Left forelimb (tissue), 1 donor: Measurements from ENCODE around the gene POLR3E.

Experiments used
- DNase-seq: peaks from one replicate; pipeline ENCODE4 v3.0.0-alpha.2; 2018; ENCODE audit warnings: low spot score

The POLR3E gene

DNA sequence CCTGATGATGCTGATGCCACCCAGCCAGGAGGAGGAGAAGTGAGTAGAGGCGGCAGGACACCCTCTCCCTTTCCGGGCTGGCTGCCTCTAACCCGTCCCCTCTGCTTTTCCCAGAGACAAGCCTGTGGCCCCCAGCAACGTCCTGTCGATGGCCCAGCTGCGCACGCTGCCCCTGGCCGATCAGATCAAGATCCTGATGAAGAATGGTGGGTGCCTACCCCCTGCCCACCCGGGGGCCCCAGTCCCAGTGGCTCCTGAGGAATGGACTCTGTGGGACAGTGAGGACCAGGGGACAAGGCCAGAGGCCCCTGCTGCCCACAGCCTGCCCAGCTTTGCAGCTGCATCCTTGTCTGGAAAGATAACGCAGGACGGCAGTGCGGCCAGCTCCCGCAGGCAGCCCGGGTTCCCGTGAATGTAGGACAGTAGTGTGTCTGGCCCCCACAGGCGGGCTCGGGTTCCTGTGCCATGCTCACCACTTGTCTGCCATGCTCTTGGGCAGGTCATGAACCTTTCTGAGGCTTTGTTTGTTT is 19.9 kb downstream of the POLR3E start:
- DNase-seq = no peak

DNA sequence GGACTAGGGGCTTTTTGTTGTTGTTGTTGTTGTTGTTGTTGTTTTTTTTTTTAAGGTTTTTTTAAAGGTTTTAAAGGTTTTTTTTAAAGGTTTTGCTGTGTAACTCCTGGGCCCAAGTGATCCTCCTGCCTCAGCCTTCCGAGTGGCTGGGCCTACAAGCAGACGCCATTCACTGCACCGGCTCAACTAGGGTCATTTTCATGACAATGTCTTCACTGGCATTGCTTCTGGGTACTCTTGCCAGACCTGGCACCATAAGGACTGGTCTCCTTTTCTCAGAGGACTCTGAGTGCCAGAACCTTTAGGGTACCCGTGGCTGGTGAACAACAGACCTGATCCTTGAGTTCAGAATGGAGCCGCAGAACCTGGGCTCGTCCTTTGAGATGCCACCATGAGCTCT is 20.4 kb downstream of the POLR3E start:
- no peak for DNase-seq

DNA sequence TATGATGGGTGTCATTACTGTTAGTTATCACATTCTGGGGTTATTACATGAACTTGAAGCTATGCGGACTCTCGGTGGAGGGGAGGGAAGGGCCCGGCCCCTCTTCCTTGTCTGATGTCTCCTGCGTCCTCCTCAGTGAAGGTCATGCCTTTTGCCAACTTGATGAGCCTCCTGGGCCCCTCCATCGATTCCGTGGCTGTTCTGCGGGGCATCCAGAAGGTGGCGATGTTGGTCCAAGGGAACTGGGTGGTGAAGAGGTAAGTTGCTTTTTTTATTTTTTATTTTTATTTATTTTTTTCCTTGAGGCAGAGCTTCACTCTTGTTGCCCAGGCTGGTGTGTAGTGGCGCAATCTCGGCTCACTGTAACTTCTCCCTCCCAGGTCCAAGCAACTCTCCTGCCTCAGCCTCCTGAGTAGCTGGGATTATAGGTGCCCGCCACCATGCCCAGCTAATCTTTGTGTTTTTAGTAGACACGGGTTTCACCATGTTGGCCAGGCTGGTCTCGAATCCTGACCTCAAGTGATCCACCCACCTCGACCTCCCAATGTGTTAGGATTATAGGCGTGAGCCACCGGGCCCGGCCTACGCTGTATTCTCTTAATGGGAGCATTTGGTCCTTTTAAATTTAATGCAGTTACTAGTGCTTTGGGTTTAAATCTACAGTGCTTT is 21.6 kb downstream of the POLR3E start:
- peak; percentile 15 for DNase-seq

DNA sequence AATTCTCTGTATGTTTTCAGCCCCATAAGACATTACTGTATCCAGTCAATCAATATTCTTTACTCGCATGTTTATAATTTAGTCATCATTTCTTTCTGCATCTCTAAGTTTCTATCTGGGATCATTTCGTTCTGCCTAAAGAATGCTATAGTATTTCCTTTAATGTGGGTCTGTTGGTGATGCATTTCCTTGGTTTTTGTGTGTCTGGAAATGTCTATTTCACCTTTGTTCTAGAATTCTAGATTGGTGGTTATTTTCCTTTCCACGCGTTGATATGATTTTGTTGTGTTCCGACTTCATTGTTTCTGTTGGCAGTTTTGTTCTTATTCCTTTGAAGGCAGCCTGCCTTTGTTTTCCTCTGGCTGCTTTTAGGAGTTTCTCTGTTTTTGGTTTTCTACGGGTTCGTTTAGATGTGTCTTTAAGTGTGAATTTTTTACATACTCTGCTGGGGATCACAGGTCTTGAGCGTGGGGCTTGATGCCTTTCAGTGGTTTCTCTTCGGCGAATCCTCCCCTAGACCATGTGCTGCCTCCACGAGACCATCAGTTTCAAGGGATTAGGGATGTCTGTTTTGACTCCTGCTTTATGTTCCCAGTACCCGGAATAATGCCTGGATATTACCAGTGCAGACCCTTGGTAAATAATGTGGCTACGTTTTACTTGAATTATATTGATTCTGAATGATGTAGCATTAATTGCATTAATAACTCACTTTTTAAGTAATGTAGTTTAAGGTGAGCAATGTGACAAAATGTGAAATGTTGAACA is 23.5 kb downstream of the POLR3E start:
- DNase-seq = peak; percentile 28

DNA sequence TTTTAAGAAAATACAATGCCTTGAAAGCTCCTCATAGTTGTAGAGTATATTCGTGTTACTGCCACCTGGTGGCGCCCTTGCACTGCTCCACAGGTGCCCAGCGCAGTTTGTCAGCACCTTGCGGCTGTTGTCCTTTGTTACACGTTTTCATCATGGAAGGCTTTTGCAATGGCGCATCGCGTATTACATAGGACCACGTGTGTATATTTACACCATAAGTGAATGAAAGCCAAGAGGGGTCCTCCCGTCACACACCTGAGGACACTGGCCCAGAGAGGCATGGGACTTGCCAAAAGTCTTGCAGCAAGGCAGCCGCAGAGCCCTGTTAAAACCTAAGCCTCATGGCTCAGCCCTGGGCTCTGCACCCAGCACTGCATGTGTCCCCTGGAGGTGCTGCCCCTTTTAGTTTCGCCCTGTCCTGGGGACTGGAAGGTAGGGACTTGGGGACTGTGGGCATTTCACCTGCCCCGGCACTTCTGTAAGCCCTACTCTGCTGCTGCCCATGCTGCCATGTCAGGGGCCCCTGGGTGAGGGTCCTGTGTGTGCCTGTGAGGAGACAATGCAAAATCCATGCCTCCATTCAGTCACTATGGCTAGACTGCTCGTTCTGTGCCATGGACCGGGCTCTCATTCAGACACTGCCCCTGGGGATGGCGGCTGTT is 24.3 kb downstream of the POLR3E start:
- DNase-seq = peak; percentile 71

DNA sequence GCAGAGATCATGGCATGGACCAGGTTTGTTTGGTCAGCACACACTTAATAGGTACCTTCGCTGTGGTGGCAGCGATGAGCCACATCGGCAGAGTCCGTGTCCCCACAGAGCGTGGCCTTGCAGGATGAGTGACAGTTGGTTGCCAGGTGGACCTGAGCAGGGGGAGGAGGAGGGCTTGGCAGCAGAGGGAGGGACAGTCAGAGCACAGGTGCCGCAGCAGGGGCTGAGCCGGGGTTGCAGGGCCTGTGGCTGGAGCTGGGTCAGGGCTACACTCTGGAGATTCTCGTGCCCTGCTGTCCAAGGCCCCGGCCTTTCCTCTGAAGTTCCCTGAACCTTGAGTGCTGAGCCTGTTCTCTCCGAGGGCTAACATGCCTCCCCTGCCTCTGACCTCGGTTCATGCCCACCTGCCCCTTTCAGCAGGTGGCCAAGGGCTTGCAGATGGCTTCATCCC is 24.8 kb downstream of the POLR3E start:
- DNase-seq = peak; percentile 63

DNA sequence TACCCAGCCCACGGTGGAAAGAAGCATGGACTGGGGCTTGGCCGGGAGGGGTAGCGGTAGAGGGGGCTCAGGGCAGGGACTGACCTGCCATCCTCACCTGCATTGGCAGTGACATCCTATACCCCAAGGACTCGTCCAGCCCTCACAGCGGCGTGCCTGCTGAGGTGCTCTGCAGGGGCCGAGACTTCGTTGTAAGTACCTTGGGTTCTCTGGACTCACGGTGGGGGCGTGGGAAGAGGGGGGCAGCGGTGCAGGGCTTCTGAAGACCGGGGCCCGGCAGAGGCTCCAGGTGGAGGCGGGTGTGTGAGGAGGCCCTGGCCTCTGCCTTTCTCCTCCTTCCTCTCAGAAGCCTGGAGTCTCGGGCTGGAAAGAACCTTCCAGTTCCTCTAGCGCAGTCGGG is 25.5 kb downstream of the POLR3E start:
- peak; percentile 47 for DNase-seq

DNA sequence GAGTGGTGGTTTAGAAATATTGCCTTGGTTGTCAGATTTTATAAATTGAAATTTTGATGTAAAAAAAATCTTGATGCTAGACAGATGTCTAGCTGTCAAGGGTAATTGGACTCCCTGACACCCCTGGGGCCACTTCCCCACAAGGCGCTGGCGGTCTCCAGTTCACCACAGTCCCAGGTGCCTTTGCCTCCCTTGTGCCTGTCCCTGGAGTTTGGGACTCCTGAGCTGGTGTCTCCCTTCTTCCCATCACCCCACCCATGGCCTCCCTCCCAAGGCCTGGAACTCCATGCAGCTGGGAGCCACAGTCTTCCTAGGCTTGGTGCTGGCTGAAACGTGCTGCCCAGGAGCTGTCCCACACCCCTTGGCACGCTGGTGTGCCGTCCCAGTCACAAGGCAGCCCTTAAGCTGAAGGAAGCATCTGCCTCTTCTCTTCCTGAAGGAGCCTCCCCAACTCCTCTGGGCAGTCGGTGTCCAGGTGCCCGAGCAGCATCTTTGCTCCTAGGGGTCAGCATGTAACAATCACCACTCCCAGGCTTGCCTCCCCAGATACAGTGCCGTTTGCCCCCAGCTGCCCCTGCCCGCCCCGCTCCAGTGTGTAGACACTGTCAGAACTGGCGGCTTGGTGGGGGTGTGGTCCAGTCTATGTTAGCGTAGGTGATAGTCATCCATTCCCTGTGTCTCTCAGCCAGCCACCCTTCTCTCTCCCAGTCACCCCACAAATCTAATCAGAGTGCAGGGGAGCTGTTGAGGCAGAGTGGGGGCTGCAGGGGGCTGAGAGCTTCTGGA is 26.2 kb downstream of the POLR3E start:
- DNase-seq = peak; percentile 55

DNA sequence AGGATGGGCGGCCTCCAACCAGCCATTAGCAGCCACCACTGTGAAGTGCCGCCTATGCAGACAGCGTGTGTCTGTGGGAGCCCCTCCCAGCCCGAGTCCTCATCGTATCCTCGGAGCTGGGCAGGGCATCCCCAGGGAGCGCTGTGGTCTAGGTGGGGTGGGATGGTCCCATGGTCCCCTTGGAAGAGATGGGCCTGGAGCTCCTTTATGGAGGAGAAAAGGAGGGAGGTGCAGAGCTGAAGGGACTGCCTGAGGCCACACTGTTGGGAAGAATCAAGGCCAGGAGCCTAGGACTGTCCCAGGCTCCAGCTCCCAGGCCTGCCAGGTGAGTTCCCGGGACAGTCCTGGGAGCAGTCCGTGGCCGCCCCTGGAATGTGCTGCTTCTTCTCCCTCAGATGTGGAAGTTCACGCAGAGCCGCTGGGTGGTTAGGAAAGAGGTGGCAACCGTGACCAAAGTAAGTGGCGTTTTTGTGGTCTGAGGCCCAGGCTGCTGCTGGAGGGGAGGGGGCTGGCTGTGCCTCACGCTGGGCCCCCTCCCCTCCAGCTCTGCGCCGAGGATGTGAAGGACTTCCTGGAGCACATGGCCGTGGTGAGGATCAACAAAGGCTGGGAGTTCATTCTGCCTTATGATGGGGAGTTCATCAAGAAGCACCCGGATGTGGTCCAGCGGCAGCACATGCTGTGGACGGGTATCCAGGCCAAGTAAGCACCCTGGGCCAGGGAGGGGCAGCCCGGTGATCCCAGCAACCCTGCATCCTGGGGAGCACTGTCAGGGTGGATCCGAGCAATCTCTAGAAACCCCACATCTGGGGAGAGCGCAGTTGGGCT is 27.0 kb downstream of the POLR3E start:
- DNase-seq = peak; percentile 59

DNA sequence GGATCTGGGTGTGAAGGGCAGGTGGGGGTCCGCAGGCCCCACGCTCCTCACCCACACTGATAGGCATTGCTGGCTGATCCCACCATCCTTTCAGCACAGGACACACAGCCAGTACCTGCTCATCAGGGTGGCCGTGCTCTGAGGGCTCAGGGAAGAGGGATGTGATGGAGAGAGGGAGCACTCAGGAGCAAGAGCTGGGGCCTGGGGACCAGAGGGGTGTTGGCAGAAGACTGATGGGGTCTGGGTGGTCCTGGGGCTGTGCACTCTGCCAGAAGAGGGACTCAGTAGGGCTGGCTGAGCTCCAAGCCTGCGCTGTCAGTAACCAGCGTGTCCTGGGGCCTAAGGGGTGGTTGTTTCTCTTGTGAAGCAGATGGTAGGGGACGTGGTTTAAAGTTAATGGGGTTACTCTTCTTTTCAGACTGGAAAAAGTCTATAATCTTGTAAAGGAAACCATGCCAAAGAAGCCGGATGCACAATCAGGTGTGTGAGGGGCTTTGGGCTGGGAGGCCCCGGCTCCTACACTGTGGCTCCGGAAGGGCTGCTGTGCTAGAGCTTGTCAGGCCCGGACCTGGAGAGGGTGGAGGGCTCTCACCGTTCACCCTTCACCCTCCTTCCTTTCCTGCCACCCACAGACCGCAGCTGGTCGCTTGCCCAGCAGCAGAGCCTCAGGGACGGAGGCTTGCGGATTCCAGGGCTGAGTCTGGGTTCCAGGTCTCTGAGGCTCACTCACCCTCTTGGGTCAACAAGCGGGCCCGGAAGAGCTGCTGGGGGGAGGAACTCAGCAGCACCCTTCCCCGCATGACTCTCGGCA is 27.8 kb downstream of the POLR3E start:
- DNase-seq = peak; percentile 42

DNA sequence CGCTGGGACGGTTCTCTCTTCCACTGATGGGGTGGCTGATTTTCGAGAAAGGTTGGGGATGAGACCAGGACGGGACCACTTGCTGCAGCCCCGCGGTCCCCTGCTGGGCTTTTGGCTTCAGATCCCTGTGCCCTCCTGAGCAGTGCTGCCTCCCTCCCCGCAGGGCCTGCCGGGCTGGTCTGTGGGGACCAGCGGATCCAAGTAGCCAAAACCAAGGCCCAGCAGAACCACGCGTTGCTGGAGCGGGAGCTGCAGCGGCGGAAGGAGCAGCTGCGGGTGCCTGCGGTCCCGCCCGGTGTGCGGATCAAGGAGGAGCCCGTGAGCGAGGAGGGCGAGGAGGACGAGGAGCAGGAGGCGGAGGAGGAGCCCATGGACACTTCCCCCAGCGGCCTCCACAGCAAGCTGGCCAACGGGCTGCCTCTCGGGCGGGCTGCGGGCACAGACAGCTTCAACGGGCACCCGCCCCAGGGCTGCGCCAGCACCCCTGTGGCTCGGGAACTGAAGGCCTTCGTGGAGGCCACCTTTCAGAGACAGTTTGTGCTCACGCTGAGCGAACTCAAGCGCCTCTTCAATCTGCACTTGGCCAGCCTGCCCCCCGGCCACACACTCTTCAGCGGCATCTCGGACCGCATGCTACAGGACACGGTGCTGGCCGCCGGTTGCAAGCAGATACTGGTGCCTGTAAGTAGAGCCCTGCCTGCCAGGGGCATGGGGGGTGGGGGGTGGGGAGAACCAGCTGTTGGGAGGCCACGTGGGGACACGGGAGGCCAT is 28.6 kb downstream of the POLR3E start:
- DNase-seq = peak; percentile 46

DNA sequence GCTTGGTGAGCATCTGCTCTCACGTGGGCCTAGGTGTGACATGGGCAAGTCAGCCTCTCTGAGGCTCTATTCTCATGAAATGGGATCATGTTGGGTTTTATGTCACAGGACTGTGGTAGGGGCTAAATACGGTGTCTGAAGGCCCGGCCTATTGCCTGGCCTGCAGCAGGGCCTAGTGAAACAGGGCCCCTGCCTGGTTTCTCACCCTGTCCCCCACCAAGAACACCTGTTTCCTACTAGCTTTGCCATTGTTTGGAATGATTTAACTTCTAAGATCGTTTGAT is 29.1 kb downstream of the POLR3E start:
- DNase-seq = no peak

DNA sequence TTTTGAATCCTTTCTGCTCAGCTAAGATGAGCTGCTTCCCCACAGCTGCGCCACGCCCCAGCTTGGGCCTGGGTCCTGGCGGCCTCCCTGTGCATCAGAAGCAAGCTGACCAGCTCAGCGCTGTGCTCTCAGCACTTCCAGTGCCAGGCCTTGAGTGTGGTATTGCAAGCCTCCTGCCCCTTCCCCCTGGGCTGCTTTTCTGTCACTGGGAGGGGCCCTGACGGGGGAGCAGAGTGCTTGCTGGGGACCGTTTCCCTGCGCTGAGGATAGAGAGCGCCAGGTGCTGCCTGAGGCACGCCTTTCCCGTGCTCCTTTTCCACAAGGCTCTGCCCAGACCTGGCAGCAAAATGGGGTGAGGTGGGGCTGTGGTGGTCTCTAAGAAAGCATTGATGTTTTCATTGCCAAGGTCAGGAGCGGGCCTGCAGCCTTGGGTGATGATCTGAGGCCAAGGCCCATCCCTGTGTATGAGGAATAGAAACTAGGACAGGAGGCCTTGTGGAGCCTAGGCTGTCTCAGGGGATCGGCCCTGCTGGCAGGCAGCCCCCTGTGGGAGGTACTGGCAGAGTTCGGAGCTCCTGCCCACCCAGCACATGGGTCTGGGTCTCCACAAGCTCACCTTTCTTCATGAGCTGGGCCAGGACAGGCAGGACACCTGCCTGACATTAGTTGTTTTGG is 29.7 kb downstream of the POLR3E start:
- peak; percentile 61 for DNase-seq

DNA sequence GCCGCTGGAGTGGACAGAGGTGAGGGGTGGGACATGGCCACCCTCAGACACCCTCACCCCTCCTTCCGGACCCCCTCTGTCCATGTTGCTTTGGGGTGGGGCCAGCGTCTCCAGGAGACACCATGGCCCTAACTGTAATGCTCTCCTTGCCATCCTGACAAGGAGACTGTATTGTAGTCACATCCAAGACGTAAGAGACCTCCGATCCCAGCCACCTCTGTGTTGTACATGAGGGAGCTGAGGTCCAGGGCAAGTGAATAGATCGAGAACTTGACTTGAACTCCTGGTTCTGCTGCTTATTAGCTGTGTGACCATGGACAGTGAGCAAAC is 30.2 kb downstream of the POLR3E start:
- DNase-seq = no peak

DNA sequence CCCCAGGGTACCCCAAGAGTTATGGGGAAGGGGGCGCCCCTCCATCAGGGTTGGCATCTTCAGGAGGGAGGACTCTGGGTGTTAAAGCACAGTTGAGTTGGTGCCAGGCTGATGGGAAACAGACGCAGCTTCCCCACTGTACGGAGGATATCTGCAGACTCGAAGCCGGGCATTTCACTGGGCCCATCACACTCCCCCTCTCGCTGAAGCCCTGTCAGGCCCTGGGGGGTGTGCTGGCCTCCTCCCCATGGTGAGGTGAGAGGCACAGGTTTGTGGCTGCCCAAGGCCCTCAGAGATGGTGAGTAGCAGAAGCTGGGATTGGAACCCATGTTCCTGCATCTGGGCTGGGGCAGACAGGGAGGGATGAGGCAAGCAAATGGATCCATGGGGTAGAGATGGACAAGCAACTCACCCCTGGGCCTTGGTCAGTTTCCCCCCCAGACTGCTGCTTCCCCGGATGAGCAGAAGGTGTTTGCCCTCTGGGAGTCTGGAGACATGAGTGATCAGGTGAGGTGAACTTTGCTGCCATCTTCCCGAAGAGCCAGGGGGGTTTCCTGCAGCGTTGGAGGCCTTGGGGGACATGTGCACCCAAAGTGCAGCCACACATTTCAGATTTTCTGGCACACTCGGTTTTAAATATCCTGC is 31.0 kb downstream of the POLR3E start:
- DNase-seq = peak; percentile 52

DNA sequence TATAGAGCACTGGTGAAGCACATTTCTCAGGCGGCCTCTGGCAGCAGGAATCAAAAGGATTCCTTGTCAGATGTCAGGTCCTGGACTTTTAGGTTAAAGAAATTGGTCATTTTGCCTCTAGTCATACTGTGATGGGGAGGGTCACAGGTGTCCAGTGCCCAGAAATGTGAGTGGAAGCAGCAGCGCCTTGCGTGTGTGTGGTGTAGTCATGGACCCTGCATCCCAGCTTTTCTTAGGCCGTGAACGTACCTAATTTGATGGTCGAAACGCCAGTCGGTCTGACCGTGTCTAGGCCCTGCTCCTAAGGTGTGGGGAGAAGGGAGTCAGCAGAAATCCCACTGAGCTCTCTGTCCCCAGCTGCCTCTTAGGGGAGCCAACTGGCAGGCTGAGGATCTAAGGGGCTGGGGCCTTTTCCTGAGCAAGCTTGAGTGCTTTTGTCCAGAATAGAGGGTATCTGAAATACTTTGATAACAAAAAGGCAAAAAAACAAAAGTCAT is 32.0 kb downstream of the POLR3E start:
- DNase-seq = peak; percentile 26

DNA sequence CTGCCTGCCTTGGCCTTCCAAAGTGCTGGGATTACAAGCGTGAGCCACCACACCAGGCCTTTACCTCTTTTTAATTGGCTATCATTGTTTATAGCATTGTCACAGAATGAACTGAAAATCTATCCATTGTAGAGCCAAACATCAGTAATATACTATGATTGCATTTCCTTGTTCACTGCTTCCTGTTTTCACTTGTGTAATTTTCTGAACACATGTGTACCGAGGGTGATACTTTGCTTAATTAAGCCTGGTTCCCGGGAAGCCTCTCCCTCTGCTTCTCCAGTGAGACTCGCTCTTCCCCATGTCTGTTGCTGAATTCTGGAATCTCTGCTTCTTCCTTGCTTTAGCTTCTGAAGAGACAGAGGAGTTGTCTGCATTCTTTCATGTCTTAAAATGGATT is 33.1 kb downstream of the POLR3E start:
- no peak for DNase-seq

DNA sequence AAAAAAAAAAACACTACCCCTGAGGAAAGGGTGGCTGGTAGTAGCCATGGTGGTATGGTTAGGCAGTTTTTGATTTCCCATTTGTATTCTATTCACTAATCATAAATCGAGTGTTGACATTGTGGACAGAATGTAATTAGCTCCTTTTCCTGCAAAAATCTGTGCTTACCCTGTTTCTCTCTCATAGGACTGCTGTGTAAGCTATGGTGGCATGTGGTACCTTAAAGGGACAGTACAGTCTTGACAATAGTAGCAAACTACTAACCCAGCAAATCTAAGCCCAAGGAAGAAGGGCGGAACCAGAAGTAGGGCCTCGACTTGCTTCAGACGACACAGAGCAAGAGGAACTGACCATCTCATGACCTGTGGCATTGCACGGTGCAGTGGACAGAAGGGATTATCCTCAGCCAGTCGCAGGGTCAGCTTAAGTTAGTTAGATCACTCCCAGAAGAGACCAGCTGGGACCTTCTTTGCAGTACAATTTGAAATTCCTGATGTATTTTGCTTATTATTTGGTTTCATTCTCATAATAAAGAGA is 36.3 kb downstream of the POLR3E start:
- no peak for DNase-seq
